Esophagus muscularis mucosa (tissue), 4 donors: ENCODE data around the gene RNASE3. TPM values are rescaled to one million over a fixed set of nuclear protein-coding genes. Genes with fewer than 3 reads are reported as not detected.
A peak's percentile ranks its signal among the peaks of the same experiment; 100 is the strongest.
"Not testable (repeated sequence)": the region's sequence is repeated elsewhere in the genome, so short reads cannot be mapped to it uniquely, and the experiment has no call there.

Source experiments
- DNase-seq: peaks from one replicate; pipeline ENCODE4 v3.0.0-alpha.2; 2017; ENCODE audit errors: extremely low spot score
- H3K27ac ChIP-seq, 4 donors: fragments of 200-600 bp; sonication (generic); replicated peaks in 1 of 4; 1 replicate in 3 of 4; 2 replicates in 1 of 4; pipeline ENCODE4 v1.5.1; 2016 to 2019; ENCODE audit warnings: mild to moderate bottlenecking in 1 of 4
- H3K27me3 ChIP-seq, 4 donors: fragments of 200-600 bp; sonication (generic); one replicate each; pipeline versions ENCODE4 v1.5.1 to v1.6.0; 2016 to 2019
- H3K36me3 ChIP-seq, 4 donors: fragments of 200-600 bp; sonication (generic); one replicate each; pipeline ENCODE4 v1.5.1; 2016 to 2019
- H3K4me1 ChIP-seq, 4 donors: fragments of 200-600 bp; sonication (generic); one replicate each; pipeline ENCODE4 v1.5.1; 2016 to 2019
- H3K4me3 ChIP-seq, 4 donors: fragments of 200-600 bp; sonication (generic); 1 replicate in 2 of 4; 2 replicates in 2 of 4; pipeline ENCODE4 v1.5.1; 2016 to 2019; ENCODE audit warnings: mild to moderate bottlenecking in 4 of 4, moderate library complexity in 1 of 4
- H3K9me3 ChIP-seq, 4 donors: fragments of 200-600 bp; sonication (generic); 1 replicate in 3 of 4; 2 replicates in 1 of 4; pipeline ENCODE4 v1.5.1; 2016 to 2019
- EP300 ChIP-seq: sonication (generic); formaldehyde crosslinking; IDR thresholded peaks from one replicate; pipeline ENCODE4 v1.6.1; 2017; ENCODE audit warnings: antibody characterized with exemption
- POLR2A ChIP-seq: fragments of 450-650 bp; IDR thresholded peaks from one replicate; pipeline ENCODE4 v1.6.1; 2017; ENCODE audit warnings: antibody characterized with exemption, moderate library complexity, mild to moderate bottlenecking, low read depth
- POLR2AphosphoS5 ChIP-seq, 2 donors: sonication (generic); formaldehyde crosslinking; IDR thresholded peaks; one replicate each; pipeline ENCODE4 v1.6.1; 2017; ENCODE audit warnings: antibody characterized with exemption in 2 of 2
- WGBS: methylation state at CpG from one replicate; pipeline ENCODE4 v1.1.5; 2018; 5-methylcytosine and 5-hydroxymethylcytosine counted together
- intact Hi-C: fragments of 100-400 bp; cut with DNase I; formaldehyde crosslinking; loops from one replicate; pipeline ENCODE4 v1.15.1; 2023
- total RNA-seq, 4 donors: library from RNA; depleted of rRNA; stranded (reverse); fragments of >200 nt; gene quantifications; one replicate each; pipeline versions ENCODE4 v1.1.0 to v1.2.1, GENCODE V29; 2016
- TF ChIP-seq, protein P1 (sequence below), 3 experiments: fragments of 200-600 bp in 2 of 3; fragments of 450-650 bp in 1 of 3; sonication (generic) in 2 of 3; IDR thresholded peaks; one replicate each; pipeline ENCODE4 v1.5.1; 2017 to 2019; ENCODE audit warnings: antibody characterized with exemption in 3 of 3, mild to moderate bottlenecking in 2 of 3, moderate library complexity in 1 of 3

RNASE3 gene
- under 1 TPM in 2 of 4 donors, not detected in 2; 0.52 to 0.83 TPM for total RNA-seq

GRCh38 chr14:20891126-20891825, at the start of gene RNASE3:
Gene RNASE3, plus strand, starts transcription at chr14:20891385. Its CDS starts 302 bp downstream, at chr14:20891687.
- H3K9me3 ChIP-seq, intact Hi-C loops, H3K4me1 ChIP-seq, H3K36me3 ChIP-seq, DNase-seq, H3K27me3 ChIP-seq, H3K27ac ChIP-seq, H3K4me3 ChIP-seq: not testable (repeated sequence)
- WGBS, result 72% methylated on average over 11 of the region's 11 CpGs

DNA sequence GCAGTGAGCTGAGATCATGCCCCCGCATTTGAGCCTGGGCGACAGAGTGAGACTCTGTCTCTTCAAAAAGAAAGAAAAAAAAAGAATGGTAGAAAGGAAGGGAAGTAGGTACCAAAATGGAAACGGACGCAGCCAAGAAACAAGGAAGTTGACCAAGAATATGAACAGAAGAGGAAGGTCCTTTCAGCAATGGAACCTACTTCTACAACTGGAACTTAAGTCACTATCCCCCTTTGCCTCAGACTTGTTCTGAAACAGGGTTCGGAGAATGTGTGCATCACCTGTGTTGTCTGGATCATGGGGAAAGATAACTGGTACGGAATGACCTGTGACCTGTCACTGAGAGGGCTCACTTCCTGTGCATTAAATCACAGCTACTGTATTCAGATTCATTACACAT, 44.6 kb upstream of the RNASE3 start:
- peaks cover 0 to 28% (median 0%) of the 10 kb centered on the region in 4 donors for H3K27me3 ChIP-seq
- no peaks in the 10 kb centered on the region for H3K9me3 ChIP-seq
- intact Hi-C loops, result no loop called here
- WGBS, result 73% methylated on average over 6 of the region's 6 CpGs
- H3K4me3 ChIP-seq, result no peak overlapping the region
- no peak for TF ChIP-seq POLR2AphosphoS5 (IDR thresholded peaks at IDR 0.05)
- no peak overlapping the region for H3K27ac ChIP-seq
- no peaks in the 10 kb centered on the region for H3K4me1 ChIP-seq
- no peaks in the 10 kb centered on the region for H3K36me3 ChIP-seq
- DNase-seq, result no peak

- intact Hi-C loops, result no loop called here
- Histone ChIP-seq H3K27ac (peak overlapping the region in 1 of 4 donors; percentile 39), H3K4me3 (no peak overlapping the region), H3K27me3 (peaks cover 0 to 28% (median 0%) of the 10 kb centered on the region in 4 donors), H3K36me3 (no peaks in the 10 kb centered on the region), H3K4me1 (no peaks in the 10 kb centered on the region), H3K9me3 (no peaks in the 10 kb centered on the region)
- no peak for DNase-seq
- no peak for TF ChIP-seq EP300
- no peak for TF ChIP-seq POLR2A
- 74% methylated on average over 9 of the region's 9 CpGs for WGBS
Measured at GRCh38 chr14:20848316-20848954, 42.8 kb upstream of the RNASE3 start.

DNA sequence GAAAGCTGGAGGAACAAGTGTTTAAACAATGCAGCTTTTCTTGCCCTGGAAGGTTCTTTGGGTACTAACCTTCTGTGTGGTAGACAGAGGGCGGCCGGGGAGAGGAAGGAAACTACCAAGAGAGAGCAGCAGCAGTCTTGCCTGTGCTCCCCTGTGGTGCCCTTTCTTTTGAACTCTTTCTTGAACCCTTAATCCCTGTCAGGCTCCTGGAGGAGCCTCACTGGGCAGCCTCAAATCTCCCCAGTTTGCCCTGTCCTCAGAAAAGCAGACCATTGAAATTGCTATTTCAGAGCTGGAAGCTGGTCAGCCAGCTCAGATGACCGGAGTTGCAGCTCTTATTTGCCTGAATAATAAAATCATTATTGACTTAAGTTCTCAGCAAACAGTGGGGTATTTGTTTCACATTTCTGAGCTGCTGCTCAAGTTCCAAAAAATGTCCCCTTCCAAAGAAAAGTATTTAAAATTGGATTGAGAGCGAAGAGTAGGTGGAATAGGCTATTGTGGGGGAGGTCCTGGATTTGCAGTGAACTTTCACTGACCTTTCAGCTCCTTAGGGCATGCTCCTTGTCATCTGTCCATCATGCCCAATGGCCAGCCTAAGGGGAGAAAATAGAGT, 42.1 kb upstream of the RNASE3 start:
- no peaks in the 10 kb centered on the region for H3K4me1 ChIP-seq
- H3K4me3 ChIP-seq, result no peak overlapping the region
- no peaks in the 10 kb centered on the region for H3K9me3 ChIP-seq
- no peak for DNase-seq
- intact Hi-C loops, result no loop called here
- peaks cover 0 to 28% (median 0%) of the 10 kb centered on the region in 4 donors for H3K27me3 ChIP-seq
- H3K36me3 ChIP-seq, result no peaks in the 10 kb centered on the region
- no peak for TF ChIP-seq EP300
- no peak for TF ChIP-seq POLR2A
- TF ChIP-seq POLR2AphosphoS5 (IDR thresholded peaks at IDR 0.05), result no peak
- TF ChIP-seq, protein P1, sequence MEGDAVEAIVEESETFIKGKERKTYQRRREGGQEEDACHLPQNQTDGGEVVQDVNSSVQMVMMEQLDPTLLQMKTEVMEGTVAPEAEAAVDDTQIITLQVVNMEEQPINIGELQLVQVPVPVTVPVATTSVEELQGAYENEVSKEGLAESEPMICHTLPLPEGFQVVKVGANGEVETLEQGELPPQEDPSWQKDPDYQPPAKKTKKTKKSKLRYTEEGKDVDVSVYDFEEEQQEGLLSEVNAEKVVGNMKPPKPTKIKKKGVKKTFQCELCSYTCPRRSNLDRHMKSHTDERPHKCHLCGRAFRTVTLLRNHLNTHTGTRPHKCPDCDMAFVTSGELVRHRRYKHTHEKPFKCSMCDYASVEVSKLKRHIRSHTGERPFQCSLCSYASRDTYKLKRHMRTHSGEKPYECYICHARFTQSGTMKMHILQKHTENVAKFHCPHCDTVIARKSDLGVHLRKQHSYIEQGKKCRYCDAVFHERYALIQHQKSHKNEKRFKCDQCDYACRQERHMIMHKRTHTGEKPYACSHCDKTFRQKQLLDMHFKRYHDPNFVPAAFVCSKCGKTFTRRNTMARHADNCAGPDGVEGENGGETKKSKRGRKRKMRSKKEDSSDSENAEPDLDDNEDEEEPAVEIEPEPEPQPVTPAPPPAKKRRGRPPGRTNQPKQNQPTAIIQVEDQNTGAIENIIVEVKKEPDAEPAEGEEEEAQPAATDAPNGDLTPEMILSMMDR (IDR thresholded peaks at IDR 0.05), result no peak
- peak overlapping the region in 1 of 4 donors; percentile 39 for H3K27ac ChIP-seq
- 41% methylated on average over 4 of the region's 4 CpGs for WGBS

- Histone ChIP-seq H3K4me1 (peaks cover 0 to 12% (median 10%) of the 10 kb centered on the region in 4 donors), H3K9me3 (no peaks in the 10 kb centered on the region), H3K4me3 (no peak overlapping the region), H3K27ac (no peak overlapping the region), H3K36me3 (no peaks in the 10 kb centered on the region), H3K27me3 (peaks cover 0 to 16% (median 0%) of the 10 kb centered on the region in 4 donors)
- intact Hi-C loops, result loop anchor here (10.0 kb wide), 1 partner anchor 192 kb away; the partner anchor contains the start of gene RNASE7
- TF ChIP-seq POLR2A (no peak), POLR2AphosphoS5 (IDR thresholded peaks at IDR 0.05) (no peak), EP300 (no peak)
- TF ChIP-seq, protein P1 (IDR thresholded peaks at IDR 0.05), result no peak
- 50% methylated on average over 4 of the region's 4 CpGs for WGBS
- DNase-seq, result no peak
Measured at GRCh38 chr14:20853042-20853441, 38.1 kb upstream of the RNASE3 start.

- intact Hi-C loops, result loop anchor here (5.0 to 10.0 kb wide), 2 partner anchors 158 to 189 kb away; partner anchors contain the start of gene RNASE7
Measured at GRCh38 chr14:20855652-20856291, 35.4 kb upstream of the RNASE3 start.

More at GRCh38 chr14:20855652-20856291, 35.4 kb upstream of the RNASE3 start:
- 13% methylated on average over 8 of the region's 8 CpGs for WGBS
- H3K4me3 ChIP-seq, result no peak overlapping the region
- peaks cover 0 to 12% (median 10%) of the 10 kb centered on the region in 4 donors for H3K4me1 ChIP-seq
- H3K27me3 ChIP-seq, result peaks cover 0 to 15% (median 0%) of the 10 kb centered on the region in 4 donors
- H3K36me3 ChIP-seq, result no peaks in the 10 kb centered on the region
- no peak for TF ChIP-seq POLR2A
- TF ChIP-seq, protein P1 (IDR thresholded peaks at IDR 0.05), result peak; percentile 57 to 60 (median 58)
- no peak for DNase-seq
- no peaks in the 10 kb centered on the region for H3K9me3 ChIP-seq
- H3K27ac ChIP-seq, result no peak overlapping the region
